GM21390 (cell line): Measurements from ENCODE around the gene DDX56.
"Not testable (repeated sequence)": the region's sequence is repeated elsewhere in the genome, so short reads cannot be mapped to it uniquely, and the experiment has no call there.

Experiments used
- ATAC-seq: cut with Tn5 transposase; IDR thresholded peaks from one replicate; pipeline ENCODE4 v1.9.1; 2021; ENCODE audit not compliant: unreplicated experiment

Gene DDX56

DNA sequence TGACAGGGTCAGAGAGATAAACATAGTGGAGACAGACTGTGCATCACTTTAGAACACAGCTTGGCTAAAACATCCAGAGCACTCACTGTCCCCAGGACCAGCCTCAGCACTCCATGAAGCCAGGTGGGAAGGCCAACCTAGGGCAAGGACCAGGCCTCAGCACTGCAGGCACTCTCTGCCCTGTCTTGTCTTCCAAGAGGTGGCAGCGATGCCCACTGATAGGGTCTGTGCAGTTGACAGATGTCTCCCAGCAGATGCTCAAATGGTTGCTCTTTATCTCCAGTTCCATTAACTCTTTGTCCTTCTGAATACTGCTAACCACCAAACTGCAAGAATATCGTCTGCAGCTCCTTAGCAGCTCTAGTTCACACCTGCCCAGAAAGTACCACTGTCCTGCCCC, 9.1 kb downstream of the DDX56 start:
- ATAC-seq: no peak

DNA sequence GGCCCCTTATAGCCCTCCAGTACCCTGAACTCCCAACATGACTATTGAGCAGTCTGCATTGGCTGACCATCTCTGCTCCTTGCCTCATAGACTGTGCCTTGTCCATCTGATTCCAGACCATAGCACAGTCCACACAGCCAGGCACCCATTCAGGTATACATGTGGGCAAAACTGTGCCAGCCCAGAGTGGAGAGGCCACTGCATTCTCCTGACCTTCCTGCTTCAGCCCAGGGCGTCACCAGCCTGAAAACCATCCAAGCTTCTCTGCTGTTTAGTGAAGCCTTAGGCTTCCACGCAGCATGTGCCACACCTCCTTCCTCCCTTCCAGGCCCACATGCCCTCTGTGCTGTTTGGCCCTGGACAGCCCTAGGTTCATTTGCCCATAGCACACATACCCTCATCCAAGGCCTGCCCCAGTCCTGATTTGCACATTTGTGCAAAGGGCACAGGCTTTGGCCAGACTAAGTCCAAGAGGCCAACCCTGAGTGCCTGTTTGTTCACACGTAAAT, 10.5 kb downstream of the DDX56 start:
- ATAC-seq: no peak

DNA sequence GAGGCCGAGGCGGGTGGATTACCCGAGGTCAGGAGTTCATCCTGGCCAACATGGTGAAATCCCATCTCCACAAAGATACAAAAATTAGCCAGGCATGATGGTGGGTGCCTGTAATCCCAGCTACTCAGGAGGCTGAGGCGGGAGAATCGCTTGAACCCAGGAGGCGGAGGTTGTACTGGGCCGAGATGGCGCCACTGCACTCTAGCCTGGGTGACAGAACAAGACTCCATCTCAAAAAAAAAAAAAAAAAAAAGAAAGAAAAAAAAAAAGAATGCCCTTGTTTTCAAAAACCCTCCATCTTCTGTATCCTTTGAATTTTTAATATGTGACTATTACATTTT, 11.1 kb downstream of the DDX56 start:
- ATAC-seq: not testable (repeated sequence)

DNA sequence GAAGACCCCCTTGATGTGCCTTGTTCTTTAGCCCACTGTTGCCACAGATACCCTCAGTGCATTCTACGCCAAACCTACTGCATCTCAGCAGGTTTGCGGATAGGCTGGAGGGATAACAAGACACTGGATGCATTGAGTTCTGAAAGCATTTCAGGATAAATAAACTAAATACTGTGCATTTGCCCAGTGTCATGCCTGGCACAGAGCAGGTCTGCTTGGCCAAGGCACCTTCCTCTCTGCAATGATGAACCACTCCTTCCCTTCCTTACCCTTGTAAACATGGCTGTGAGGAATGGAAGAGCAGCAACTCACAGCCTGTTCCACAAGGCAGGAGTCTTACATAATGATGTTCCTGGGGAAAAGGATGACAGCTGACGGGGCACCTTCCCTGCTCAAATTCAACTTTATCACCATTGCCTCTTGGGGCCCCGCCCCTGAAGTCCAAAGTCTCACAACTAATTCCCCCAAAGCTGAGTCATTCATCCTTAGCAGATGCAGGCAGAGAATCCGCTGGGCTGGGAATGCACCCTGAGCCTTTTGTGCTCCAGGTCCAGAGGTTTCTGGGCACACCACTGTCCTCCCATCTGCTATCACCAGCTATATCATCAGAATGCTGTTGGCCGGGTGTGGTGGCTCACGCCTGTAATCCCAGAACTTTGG, 11.6 kb downstream of the DDX56 start:
- no peak for ATAC-seq

DNA sequence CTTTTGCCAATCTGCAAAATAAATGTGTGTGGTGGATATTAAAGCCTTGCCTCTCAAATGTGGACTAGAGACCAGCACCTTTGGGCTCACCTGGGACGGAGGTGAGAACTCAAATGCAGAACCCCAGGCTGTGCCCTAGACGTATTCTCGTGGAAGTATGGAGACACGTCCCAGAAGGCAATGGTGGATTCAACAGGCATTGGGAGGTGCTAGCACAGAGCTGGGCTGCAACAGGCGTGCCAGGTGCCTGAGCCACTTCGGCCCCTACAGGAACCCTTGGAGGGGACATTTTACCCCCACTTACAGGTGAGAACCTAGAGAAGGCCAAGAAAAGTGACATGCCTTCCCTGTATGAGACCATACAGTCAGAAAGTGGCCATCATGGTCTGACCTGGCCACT, 12.2 kb downstream of the DDX56 start:
- no peak for ATAC-seq

DNA sequence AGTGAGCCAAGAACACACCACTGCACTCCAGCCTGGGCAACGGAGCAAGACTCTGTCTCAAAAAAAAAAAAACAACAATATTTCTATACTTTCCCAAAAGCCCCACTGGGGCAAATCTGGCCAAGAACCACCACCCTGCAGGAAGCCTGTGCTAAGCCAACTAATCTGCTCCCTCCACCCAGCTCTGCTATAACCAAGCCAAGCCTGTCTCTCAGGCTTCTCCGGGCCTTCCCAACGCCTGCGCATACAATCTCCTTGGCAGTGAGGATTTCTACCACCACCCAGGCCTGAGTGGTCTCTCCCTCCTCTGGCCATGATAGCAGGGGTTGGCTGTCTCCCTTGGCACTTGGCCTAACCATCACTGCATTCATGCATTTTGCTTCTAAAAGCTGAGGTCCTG, 14.2 kb downstream of the DDX56 start:
- ATAC-seq: no peak

DNA sequence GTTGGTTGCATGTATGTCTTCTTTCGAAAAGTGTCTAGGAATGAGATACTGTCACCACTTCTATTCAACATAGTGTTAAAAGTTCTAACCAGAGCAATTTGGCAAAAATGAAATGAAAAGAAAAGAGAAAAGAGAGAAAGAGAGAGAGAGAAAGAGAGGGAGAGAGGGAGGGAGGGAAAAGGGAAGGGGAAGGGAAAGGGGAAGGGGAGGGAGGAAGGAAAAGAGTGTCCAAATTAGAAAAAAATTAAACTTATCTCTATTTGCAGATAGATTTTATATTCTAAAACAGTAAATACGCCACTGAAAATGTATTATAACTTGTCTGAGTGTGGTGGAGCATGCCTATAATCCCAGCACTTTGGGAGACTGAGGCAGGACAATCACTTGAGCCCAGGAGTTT, 16.2 kb downstream of the DDX56 start:
- no peak for ATAC-seq

DNA sequence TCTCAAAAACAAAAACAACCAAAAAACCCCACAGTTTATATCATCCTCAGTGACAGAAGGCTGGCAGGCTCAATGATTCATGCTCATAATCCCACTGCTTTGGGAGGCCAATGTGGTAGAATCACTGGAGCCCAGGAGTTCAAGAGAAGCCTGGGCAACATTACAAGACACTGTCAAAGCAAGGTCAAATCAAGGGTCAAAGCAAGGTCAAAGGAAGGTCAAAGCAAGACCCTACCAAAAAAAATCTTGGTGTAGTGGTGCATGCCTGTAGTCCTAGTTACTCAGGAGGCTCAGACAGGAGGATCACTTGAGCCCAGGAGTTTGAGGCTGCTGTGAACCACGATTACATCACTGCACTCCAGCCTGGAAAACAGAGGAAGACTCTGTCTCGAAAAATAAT, 18.4 kb downstream of the DDX56 start:
- ATAC-seq: no peak

DNA sequence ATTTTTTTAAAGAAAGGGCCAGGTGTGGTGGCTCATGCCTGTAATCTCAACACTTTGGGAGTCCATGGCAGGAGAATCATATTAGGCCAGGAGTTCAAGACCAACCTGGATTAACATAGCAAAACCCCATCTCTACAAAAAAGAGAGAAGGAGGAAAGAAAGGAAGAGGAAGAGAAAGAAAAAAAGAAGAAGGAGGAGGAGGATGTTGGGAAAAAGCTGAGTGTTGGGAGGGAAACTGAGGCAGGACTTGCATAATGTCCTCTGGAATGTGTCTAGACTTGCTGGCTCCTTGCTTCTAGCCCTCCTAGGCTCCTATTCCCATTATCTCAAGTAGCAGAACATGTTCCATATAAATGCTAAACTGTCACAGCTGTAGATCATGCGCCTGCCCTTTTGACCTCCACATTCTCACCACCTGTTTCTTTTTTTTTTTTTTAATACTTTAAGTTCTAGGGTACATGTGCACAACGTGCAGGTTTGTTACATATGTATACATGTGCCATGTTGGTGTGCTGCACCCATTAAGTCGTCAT, 21.2 kb downstream of the DDX56 start:
- ATAC-seq: not testable (repeated sequence)

DNA sequence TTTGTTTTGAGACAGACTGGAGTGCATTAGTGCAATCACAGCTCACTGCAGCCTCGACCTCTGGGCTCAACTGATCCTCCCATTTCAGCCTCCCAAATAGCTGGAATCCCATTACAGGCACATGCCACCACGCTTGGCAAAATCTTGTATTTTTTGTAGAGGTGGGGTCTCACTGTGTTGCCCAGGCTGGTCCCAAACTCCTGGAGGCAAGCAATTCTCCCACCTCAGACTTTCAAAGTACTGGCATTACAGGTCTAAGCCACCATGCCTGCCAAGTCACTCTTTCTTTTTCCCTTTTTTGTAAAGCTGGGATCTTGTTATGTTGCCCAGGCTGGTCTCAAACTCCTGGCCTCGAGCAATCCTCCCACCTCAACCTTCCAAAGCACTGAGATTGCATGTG, 24.3 kb downstream of the DDX56 start:
- ATAC-seq: no peak

DNA sequence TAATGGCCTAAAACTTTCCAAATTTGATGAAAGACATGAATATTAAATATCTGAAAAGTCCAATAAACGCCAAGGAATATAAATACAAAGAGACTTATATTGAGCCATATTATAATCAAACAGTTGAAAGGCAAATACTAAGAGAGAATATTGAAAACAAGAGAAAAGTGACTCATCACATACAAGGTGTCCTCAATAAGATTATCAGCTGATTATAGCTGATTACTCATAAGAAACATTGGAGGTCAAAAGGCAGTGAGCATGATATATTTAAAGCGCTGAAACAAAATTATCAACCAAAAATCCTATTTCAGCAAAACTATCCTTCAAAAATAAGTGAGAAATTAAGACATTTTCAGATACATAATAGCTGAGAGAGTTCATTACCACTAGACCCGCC, 24.8 kb downstream of the DDX56 start:
- no peak for ATAC-seq

DNA sequence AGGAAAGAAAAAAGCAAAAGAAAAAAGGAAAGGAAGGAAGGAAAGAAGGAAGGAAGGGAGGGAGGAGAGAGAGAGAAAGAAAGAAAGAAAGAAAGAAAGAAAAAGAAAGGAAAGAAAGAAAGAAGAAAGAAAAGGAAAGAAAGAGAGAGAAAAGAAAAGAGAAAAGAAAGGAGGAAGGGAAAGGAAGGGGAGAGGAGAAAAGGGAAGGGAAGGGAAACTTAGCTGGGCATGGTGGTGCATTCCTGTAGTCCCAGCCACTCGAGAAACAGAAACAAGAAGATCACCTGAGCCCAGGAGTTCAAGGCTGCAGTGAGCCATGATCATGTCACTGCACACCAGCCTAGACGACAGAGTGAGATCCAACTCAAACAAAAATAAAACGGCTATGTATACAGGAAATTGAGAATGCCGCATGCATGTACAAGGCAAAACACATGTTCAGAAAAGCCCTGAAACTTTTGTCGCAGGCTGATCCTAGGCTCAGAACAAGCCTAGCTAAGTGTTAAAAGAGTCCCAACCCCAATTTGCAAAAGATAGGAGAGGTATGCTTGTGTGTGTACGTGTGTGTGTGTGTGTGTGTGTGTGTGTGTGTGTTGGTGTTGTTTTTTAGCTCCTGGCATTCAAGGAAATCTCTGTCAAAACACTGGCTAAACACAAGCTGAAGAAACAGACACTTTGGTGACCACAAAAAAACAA, 26.0 kb downstream of the DDX56 start:
- no peak for ATAC-seq

DNA sequence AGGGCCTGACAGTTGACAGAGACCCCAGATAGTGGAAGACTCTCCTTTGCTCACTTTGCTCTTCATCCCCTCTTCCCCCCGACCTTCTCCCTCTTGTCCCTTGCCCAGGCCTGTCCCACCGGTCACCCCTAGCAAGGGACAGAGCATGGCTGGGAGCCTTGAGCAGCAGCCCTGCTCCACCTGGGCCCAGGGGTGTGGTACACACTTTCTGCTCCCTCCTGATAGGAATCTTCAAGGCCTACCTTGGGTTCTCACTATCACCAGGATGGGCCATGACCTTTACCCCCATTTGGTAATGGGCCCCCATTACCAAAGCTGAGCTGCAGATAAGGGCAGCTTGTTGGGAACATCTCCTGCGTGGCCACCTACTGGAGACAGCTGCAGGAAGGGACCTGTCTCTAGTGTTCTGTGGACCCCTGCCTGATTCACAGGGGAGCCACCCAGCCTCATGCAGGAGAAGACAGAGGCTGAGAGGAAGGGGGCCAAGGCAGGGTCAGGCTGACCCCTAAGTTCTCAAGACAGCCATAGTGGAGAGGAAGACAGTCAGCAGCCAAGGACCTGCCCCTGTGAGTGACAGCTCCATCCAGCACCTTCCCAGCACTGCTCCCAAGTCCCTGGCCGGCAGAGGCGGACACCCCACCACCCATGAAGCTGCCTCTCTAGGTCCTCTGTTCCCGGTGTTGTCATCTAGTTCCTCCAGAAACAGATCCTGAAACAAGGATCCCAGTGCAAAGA, 31.7 kb downstream of the DDX56 start:
- ATAC-seq: no peak

DNA sequence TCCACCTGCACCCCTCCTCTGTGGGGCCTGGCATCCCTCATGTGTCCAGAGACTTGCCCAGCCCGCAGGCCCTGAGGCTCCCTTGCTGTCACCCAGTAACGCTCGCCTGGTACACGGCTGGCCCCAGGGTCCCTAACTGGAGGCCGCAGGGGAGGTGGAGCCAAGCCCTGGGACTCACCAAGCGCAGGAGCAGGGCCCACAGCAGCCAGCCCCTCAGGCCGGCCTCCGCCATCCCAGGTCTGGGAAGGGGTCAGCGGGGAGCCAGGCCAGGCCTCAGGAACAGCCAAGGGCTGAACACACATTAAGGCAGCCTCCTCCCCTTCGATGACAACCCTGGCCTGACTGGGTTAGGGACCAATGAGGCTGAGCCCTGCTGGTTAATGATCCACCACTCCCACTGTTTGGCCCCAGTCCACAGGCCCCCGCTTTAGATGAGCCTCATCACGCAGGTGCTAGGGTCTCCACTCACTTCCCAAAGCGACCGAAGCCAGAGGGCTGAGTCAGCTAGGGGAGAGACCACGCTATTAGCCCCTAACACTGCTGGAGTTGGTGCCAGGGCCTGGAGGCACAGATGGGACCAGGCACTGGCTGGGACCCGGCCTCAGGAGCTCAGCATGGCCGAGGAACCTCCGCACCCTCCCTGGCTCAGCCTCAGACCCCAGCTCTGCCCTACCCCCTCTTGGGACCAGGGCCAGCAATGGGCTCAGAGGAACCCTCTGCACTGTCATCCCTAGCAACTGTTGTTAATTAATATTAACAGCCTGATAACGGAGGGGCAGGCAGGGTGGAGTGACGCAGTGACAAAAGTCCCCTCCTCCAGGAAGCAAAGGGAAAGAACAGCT, 32.5 kb downstream of the DDX56 start, which contains the start of gene NPC1L1:
Gene NPC1L1 (minus strand): TSS at position 303 of the 842 bp plus-strand sequence. CDS start 71 bp downstream, at position 232.
- ATAC-seq: no peak

DNA sequence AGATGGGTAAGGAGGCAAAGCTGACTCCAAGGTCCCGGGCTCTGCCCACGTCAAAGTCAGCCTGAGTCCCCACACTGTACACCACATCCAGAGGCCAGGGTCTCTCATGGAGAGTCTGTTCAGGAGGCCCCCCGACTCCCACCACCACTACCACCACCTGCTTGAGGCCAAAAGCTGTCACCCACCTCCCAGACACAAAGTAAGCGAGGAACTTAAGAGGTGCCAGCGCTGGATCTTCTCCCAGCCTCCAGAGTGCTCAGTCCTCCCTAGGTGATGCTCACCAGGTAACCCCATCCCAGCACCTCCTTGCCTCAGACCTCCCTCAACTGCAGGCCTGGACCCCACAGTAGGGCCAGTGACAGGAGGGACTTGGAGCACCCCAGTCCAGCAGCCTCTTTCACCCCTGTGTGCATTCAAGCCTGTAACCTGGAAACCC, 33.1 kb downstream of the DDX56 start:
- ATAC-seq: no peak

DNA sequence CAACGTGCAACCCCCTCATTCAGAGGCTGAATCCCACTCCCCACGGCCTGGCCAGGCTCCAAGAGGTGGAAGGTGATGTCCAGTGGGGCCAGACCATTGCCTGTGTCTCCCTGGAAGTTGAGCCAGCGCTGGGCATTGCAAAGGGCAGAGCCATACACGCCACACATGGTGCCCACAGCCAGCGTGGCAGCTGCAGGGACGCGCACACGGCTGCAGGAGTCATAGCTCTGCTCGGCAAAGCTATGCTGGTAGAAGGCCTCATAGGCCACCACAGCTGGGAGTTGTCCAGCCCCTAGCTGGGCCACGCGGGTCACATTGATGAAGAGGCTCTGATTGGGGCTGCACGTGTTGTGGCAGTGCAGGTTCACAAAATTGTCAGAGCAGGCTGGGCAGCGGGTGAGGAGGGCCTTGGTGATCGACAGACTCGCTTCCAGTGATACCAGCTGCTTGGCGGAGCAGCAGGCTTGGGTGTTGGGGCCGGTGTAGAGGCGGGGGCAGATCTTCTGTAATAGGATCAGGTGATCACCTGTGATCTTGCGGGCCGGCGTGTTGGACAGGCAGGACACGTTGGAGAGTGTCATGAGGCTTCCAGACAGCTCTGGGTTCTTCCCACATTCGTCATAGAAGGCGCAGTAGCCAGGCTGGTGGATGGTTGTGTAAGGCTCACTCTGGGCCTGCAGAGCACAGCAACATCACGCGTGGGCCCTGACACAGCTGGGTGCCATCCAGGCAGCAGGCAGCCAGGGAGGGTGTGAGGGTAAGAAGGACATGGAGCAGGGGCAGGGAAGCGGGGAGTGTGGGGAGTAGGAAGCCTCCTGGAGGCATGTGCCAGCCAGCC, 33.8 kb downstream of the DDX56 start:
- ATAC-seq: no peak

DNA sequence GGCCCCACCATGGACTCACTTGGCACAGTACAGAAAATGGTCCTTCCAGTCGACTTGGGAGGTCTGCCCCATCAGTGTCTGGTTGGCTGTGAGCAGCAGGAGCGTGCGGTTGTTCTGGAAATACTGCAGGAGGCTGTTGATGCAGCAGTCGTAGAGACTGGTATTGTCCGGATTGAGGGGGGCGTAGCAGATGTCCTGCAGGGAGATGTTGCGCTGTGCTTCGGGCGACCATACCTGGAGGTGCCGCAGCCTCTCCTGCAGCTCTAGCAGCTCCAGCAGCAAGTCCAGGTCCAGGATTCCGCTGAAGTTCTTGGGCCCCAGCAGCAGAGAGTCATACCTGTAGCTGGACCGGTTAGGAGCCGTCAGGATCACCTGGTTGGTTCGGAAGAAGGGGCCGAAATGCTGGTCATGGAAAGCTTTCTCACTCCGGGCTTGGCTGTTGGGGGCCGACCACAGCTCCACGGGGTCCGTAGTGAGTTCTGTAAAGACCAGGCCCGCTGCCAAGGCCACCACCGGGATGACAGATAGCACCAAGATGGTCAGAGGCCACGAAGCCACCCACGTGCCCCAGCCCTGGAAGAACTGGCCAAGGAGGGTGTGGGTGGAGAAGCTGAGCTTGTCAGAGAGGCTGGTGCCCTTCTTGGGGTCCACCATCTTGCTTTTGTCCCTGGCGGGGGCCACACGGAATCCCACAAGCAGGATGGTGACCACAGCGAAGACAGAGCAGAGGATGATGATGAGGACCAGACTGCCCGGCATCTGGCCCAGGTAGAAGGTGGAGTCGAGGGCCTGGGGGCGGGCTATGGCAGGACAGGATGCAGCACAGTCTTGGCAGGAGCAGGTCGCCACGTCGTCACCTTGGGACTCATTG, 34.7 kb downstream of the DDX56 start:
- no peak for ATAC-seq

DNA sequence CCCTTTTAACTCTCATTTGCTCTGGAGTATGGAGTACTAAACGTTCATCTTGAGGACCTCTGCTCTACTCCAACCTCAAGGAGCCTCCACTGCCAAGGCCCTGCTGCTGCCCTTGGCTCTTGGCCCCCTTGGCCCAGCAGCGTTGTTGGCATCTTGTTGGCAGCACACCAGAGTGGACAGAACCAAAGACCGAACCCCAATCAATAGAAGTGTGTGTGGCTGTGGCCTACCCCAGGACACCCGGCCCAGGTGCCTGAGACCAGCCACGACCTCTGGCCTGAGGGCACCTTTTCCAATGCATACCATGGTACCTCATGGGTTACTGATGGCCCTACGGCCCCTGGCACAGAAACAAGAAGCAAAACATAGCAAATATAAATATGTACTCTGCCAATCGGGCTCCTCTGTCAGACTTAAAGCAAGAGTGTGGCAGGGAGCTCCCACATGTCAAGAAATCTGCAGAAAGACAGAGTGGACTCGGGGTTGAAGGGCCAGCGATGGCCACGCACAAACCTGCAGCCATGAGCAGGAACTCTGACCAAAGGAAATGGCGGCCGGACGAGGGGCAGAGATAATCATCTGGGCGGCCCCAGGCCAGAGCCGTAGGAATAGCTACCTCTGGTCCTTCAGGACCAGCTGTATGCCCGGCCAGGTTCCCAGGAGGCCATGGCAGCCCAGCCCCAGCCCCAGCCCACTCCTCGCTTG, 35.5 kb downstream of the DDX56 start:
- no peak for ATAC-seq
